ENCODE measurements around the gene SASH3. TPM values are rescaled to one million over a fixed set of nuclear protein-coding genes. Genes with fewer than 3 reads are reported as not detected.

Gene SASH3
- total RNA-seq, 2 experiments from 2014 or later: 129 to 130 TPM

DNA sequence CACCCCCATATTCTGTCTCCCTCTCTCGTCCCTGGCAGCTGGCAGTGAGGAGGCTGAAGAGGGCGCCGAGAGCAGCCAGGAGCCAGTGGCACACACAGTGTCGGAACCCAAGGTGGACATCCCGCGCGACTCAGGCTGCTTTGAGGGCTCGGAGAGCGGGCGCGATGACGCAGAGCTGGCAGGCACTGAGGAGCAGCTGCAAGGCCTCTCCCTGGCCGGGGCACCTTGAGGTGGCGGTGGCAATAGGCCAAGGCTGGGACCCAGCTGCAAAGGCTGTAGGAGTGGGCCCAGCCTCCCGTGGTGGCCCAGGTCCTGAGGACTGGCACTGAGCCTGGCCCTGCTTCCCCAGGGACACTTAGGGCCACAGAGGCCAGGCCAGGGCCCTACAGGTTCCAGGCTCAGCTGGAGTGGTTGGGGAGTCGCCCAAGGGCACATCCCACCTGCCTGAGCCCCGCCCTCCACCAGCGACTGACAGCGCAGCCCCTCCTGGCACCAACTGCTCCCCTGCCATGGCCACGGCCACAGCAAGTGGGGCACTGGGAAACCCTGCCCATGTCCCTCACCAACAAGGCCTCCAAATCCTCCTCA, 13.9 kb downstream of the SASH3 start:
- ChIA-PET CTCF (no interaction called here), POLR2A (interaction anchor here (0.7 to 1.6 kb wide), 2 partner anchors 9 to 10 kb away, joined by 3 to 6 read pairs; no protein-coding TSS in a partner anchor)

DNA sequence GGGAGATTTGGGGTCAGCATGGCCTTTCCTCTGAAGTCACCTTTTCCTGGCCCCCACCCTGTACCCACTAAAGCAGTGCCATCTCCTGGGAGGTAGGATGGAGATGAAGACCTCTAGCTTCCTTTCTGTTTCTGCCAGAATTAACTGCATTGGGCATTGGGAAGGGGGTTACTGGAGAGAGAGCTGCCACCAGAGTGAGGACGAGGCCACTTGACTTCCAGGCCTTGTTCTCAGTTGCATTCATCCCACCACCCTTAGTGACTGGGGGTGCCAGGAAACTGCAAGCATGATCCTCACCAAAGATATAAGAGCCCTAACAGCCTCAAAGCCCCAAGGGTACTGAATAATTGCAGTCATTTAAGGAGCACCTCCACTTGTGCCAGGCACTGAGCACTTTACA, 15.8 kb downstream of the SASH3 start:
- ChIA-PET CTCF (no interaction called here), POLR2A (no interaction called here)

DNA sequence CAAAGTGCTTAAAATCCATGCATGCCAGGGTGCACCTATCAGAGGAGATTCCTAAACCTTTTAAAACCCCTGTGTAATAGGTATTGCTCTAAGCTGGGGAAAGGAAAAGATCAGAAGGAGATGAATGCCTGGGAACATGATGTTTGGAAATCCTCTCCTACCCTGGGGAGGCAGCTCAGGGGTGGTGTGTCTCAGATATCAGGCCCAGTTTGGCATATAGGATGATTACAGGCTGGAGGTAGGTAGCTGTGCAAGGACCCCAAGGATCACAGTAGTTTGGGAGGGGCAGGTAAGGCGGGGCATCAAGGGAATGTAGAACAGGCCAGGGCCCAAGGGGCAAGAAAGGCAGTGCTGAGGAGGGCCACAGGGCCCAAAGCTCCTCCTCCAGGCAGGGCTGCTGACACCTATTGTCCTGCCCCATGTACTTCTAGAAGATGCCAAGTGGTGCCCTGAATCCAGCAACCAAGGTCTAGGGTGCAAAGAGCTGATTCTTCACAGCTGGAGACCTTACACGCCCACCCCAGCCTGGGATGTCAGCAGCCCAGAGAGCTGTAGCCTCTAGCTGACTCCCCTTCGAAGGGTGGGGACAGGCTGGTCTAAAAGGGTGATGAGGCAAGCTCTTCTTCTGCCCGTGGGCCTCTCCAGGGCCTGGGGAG, 17.6 kb downstream of the SASH3 start:
- CTCF ChIA-PET: no interaction called here
- POLR2A ChIA-PET: interaction anchor here (0.9 to 1.1 kb wide), 3 partner anchors 12 to 41 kb away, joined by 3 read pairs; no protein-coding TSS in a partner anchor

DNA sequence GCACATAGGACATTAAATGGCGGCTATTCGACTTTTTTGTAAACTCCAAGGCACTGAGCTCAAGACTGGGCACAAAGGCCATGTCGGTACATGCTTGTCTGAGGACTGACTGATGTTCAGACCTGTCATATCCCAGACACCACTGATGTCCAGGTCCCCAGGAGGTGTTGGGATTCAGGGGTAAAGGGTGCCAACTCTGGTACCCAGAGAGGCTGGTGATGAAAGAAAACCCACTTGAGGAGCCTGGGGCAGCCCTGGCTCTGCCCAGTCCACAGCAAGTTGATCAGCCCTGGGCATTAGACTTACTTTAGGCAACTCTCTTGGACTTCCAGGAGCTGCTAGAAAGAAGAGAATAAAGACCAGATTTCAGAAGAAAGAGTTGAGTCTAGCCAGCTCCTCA, 18.7 kb downstream of the SASH3 start:
- ChIA-PET POLR2A (interaction anchor here (1.0 kb wide), 1 partner anchor 11 kb away, joined by 3 read pairs; no protein-coding TSS in a partner anchor), CTCF (interaction anchor here (0.9 kb wide), 1 partner anchor 10 kb away, joined by 3 read pairs; no protein-coding TSS in a partner anchor)

DNA sequence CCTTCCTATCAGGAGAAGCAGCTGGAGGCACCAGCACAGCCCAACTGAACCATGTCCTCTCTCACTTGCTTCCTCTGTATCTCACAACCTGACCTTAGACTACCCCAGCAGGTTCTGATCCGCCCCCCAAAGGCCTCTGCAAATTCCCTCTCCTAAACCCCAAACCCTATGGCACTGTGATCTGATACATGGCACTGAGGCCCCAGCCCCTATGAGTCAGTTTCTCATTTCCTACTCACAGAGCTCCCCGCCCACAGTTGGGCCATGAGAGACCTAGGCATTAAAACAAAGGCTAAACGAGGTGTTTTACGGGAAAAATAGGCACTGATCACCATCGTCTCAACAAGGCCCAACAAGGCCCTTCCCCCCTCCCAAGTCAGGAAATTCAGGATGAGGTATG, 19.1 kb downstream of the SASH3 start:
- POLR2A ChIA-PET: interaction anchor here (1.0 kb wide), 1 partner anchor 12 kb away, joined by 3 read pairs; no protein-coding TSS in a partner anchor
- CTCF ChIA-PET: interaction anchor here (0.9 kb wide), 1 partner anchor 9 kb away, joined by 3 read pairs; no protein-coding TSS in a partner anchor

DNA sequence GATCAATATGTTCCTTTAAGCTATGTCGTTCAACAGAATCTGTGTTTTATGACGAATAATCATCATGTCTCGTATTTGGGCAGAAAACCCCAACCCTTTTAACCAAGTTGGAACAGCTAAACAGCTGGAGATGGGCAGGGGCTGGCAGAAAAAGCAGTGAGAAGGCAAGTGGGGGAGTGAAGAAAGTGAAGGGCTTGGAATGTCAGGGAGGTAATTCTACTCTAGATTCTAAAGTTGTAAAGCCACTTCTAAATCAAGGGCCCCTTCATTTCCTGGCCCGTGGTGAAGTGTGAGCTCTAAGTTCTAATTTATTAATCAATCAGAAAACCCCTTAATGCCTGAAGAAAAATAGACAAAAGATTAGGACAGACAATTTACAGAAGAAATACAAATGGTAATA, 20.4 kb downstream of the SASH3 start:
- CTCF ChIA-PET: no interaction called here

DNA sequence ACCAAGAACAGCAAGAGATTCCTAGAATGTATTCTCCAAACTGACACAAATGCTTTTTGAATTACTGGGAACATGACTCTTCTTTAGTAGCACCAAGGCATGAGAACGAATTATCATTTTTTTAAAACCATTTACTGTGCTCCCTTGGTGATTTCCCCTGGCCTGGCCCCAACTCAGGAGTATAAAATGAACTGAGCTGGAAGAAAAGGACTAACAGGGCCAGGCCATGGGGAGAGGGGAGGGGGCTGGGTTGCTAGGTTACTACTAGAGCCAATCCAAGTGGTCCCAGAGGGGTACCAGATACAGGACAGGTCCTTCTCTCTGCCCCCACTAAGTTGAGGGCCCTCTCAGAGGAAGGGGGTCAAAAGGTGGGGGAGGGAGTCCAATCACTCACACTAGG, 23.1 kb downstream of the SASH3 start:
- POLR2A ChIA-PET: no interaction called here
- CTCF ChIA-PET: no interaction called here

More for the DNA sequence above, 20.4 kb downstream of the SASH3 start:
- POLR2A ChIA-PET: interaction anchor here (1.7 kb wide), 1 partner anchor 10 kb away, joined by 6 read pairs; no protein-coding TSS in a partner anchor

DNA sequence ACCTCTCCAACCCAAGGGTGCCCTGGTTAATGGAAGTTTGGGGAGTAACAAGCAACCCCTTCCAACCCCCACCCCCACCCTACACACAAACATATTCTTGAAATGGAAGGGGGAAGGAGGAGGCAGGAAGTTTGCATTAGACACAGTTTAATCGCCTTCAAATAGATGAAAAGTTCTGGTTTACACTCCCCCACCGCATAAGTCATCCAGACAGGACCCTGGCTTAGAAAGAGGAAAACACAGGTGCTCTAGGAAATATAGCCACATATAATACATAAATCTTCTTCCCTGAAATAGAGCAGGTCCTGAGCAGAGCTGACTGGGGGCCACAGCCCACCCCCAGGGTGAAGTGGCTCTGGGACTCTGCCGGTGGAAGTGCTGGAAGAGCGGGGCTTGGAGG, 25.1 kb downstream of the SASH3 start:
- POLR2A ChIA-PET: no interaction called here
- CTCF ChIA-PET: no interaction called here

DNA sequence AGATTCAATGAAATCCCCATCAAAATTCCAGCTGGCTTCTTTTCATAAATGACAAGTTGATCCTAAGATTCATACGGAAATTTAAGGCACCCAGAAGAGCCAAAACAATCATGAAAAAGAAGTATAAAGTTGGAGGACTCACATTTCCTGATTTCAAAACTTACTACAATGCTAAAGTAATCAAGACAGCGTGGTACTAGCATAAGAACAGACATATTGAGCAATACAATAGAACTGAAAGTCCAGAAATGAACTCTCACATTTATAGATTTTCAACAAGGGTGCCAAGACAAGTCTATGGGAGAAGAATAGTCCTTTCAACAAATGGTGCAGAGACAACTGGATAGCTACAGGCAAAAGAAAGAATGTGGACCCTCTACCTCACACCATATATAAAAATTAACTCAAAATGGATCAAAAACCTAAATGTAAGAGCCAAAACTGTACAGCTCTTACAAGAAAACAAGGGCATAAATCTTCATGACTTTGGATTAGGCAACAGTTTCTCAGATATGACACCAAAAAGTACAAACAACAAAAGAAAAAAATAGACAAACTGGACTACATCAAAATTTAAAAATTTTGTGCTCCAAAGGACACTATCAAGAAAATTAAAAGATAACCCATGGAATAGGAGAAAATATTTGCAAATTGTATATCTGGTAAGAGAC, 28.5 kb downstream of the SASH3 start:
- CTCF ChIA-PET: interaction anchor here (0.9 kb wide), 2 partner anchors 9 to 14 kb away, joined by 3 read pairs; no protein-coding TSS in a partner anchor

DNA sequence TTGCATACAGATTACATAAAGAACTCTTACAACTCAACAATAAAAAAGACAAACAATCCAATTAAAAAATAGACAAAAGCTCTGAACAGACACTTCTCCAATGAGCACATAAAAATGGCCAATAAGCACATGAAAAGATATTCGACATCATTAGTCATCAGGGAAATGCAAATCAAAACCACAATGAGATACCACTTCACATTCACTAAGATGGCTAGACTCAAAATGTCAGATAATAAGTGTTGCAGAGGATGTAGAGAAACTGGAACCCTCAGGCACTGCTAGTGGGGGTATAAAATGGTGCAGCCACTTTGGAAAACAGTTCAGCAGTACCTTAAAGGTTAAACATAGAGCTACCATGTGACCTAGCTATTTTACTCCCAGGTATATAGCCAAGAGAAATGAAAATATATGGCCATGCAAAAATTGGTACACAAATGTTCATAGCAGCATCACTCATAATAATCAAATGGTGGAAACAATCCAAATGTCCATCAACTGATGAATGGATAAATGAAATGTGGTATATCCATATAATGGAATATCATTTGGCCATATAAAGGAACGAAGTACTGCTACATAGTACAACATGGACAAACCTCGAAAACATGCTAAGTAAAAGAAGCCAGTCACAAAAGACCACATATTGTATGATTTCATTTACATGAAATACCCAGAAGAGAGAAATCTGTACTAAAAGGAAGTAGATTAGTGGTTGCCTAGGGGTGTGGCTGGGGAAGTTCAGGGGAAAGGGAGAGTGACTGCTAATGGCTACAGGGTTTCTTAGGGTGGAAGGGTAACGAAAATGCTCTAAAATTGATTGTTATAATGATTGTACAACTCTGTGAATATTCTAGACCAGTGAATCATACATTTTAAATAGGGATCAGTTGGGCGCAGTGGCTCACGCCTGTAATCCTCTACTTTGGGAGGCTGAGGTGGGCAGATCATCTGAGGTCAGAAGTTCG, 29.4 kb downstream of the SASH3 start:
- POLR2A ChIA-PET: no interaction called here
- CTCF ChIA-PET: interaction anchor here (0.6 to 0.9 kb wide), 2 partner anchors 14 to 251 kb away, joined by 3 read pairs; no protein-coding TSS in a partner anchor

More for the DNA sequence above, 28.5 kb downstream of the SASH3 start:
- POLR2A ChIA-PET: no interaction called here

DNA sequence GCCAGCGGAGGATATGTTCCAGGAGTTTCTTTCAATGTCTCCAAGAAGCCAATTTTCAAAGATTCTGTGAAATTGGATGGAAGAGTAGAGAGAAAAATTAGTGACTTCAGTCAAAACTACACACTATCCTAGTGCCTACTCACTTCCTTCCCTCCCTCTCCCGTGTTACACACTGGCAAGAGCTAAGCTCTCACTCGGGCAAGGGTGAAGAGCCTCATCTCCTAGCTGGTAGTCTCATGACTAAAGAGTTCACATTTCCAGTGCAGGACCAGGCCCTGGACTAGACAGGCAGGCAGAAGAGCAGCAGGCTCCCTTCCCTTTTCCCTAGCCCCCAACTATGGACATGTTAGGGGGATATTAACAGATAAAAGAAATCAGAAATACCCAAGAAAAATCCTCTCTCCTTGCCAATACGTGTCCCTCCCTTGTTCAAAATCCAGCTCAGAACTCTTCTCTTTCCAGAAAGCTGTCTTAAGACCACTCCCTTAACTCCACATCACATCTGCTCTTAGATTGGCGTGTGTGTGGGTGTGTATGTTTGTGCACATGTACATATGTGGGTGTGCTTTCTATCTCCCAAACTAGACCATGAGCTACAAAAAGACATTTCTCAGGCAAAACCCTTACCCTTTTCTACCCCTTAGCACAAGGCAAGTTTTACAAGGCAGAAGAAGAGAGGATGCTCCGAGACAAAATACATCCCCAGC, 34.1 kb downstream of the SASH3 start:
- ChIA-PET CTCF (no interaction called here), POLR2A (no interaction called here)

DNA sequence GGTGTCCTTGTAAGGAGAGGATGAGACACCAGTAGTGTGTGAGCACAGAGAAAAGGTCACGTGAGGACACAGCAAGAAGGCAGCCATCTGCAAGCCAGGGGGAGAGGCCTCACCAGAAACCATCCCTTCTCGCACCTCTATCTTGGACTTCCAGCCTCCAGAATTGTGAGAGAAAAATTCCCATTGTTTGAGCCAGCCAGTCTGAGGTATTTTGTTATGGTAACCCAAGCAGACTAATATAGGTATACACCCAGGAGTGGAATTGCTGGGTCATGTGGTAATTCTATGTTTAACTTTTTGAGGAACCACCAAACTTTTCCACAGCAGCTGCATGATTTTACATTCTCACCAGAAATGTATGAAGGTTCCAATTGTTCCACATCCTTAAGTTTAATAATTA, 38.4 kb downstream of the SASH3 start:
- ChIA-PET CTCF (no interaction called here), POLR2A (no interaction called here)

DNA sequence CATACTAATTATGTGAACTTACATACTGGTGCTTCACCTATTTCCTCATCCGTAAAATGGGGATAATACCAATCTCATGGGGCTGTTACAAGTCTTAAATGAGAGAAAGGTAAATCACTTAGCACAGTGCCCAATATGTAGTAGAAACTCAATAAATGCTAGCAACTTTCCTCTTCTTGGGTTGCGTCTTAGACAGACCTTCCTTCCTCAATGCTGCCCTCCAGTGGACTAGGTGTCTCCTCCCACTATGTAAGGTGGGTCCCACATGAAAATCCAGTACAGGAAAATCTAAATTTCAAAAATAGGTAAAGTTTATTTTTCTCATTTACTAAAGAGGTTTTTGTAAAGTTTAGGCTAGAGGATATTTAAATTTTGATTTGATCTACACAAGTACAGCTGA, 43.4 kb downstream of the SASH3 start:
- POLR2A ChIA-PET: no interaction called here
- CTCF ChIA-PET: interaction anchor here (0.6 to 1.9 kb wide), 8 partner anchors 14 to 185 kb away, joined by 3 to 6 read pairs (median 3); no protein-coding TSS in a partner anchor

DNA sequence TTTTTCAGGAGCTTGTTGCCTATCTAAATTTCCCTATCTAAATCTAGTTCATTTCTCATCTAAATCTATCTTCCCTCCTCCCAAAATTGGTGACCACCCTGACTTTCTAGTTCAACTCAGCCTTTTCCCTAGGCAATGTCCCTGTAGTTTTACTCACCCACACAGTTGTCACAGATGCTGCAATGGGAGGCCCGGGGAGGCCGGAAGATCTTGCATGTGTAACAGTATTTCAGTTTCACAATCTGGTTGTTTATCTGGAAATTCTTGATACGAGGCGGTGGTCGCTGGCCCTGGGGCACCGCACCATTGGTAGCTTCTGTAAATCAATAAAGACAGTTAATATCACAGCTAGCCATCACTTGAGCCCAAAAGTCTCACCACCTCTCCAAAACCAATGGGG, 43.8 kb downstream of the SASH3 start:
- POLR2A ChIA-PET: no interaction called here
- CTCF ChIA-PET: interaction anchor here (1.0 to 1.9 kb wide), 5 partner anchors 41 to 186 kb away, joined by 3 to 6 read pairs (median 4); no protein-coding TSS in a partner anchor

DNA sequence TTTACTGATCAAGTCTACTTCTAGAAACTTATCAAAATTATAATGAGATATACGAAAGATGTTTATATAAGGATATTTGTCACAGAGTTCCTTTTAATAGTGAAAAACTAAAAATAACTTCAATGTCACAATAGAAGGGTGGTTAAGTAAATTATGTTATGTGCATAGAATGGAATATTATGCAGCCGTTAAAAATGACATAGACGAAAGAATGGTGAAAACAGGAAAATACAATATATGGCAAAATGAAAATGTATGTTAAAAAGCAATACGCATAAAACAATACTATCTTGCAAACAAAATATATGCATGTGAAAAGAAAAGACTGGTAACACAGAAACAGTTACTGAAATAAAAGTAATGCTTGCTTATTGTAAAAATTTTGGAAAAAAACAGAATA, 44.9 kb downstream of the SASH3 start:
- POLR2A ChIA-PET: no interaction called here
- CTCF ChIA-PET: interaction anchor here (1.3 to 1.9 kb wide), 2 partner anchors 42 to 187 kb away, joined by 4 to 6 read pairs; no protein-coding TSS in a partner anchor

DNA sequence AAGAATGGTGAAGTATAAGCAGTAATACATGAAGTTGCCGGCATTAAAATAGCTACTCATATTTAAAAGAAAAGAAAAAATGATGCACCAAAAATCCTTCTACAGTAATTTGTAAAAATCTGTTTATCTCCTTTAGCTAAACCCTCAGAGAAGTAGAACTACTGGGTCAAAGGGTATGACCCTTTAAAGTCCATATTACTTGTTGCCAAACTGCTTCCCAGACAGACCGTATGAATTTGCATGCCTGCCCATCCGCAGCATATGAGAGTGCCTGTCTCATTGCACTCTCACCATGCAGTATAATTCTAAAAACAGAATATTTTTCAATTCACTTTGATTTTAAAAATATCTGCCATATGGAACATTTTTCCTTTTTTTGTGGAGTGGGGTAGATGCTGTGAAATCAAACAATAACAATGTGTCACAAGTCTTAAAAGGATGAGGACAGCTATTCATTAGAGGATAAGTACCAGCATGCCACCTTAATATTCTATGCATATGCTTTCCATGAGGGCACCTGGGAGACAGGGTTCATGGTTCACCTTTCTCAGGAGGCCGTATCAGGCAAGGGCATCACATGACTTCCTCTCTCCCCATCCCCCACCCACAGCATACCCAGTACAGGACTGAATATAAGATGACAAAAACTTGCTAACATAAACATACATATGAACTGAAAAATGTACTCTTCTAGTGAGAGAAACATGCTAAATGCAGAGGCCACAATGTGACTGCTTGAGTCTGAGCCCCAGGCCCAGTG, 46.2 kb downstream of the SASH3 start:
- CTCF ChIA-PET: no interaction called here

DNA sequence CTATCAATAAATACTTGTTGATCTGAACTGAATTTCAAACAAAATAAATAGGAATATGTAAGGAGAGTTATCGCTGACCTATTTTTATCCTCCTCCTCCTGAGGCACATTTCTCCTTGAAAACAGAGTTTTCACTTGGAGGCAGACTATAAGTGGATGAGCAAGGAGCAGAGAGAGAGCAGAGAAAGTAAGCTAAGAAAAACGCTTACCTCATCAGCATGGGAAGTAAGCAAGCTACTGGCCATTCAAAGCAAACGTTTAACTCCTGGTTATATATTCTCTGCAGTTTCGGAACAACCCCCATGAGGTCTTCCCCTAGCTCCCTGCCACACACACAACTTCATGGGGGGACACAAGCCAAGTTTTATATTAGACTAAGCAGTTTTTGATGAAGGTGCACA, 50.7 kb downstream of the SASH3 start:
- ChIA-PET CTCF (no interaction called here), POLR2A (no interaction called here)

More for the DNA sequence above, 46.2 kb downstream of the SASH3 start:
- POLR2A ChIA-PET: no interaction called here

Measured in activated CD8-positive, alpha-beta memory T cell treated with anti-CD3 and anti-CD28 coated beads for 36 hours (primary cell).